GM12891 (cell line): ENCODE data around the gene BAHD1.
A peak's percentile ranks its signal among the peaks of the same experiment; 100 is the strongest.

Source experiments
- DNase-seq: peaks from one replicate; pipeline ENCODE4 v3.0.0; 2011; ENCODE audit warnings: low spot score; ENCODE audit not compliant: insufficient read length
- FAIRE-seq: peaks from 2 replicates; lab custom pipeline; 2011; peaks lifted over from hg19 to GRCh38; lab: Jason Lieb, UNC
- PAX5 ChIP-seq: IDR thresholded peaks from 2 replicates; pipeline ENCODE4 v1.6.1; 2011; ENCODE audit warnings: low read length, moderate library complexity, mild to moderate bottlenecking; ENCODE audit not compliant: insufficient read depth, severe bottlenecking
- POLR2A ChIP-seq: IDR thresholded peaks from 2 replicates; pipeline ENCODE4 v1.6.1; 2011; ENCODE audit warnings: low read depth, low read length, control low read depth
- POLR2AphosphoS5 ChIP-seq: IDR thresholded peaks from 2 replicates; pipeline ENCODE4 v1.6.1; 2011; ENCODE audit warnings: low read depth, low read length, control low read depth
- POU2F2 ChIP-seq: IDR thresholded peaks from 2 replicates; pipeline ENCODE4 v1.6.1; 2011; ENCODE audit warnings: low read depth, mild to moderate bottlenecking, control low read depth, low read length, moderate library complexity
- SPI1 ChIP-seq: IDR thresholded peaks from 2 replicates; pipeline ENCODE4 v1.6.1; 2011; ENCODE audit warnings: low read depth, low read length, control low read depth
- TAF1 ChIP-seq: IDR thresholded peaks from 2 replicates; pipeline ENCODE4 v1.6.1; 2011; ENCODE audit warnings: low read depth, low read length, control low read depth

The BAHD1 gene

GRCh38 chr15:40409366-40409765 is 31.4 kb upstream of the BAHD1 start:
- TF ChIP-seq SPI1 (no peak), POU2F2 (no peak), TAF1 (no peak), POLR2AphosphoS5 (no peak), PAX5 (no peak), POLR2A (no peak)
- no peak for FAIRE-seq
- DNase-seq, result no peak

GRCh38 chr15:40410476-40410875 is 30.3 kb upstream of the BAHD1 start:
- no peak for TF ChIP-seq POLR2A
- FAIRE-seq, result no peak
- DNase-seq, result no peak

GRCh38 chr15:40412095-40412759 is 28.5 kb upstream of the BAHD1 start:
- TF ChIP-seq POU2F2 (no peak), POLR2A (no peak), TAF1 (no peak), PAX5 (no peak), POLR2AphosphoS5 (no peak), SPI1 (no peak)
- DNase-seq (no peak), FAIRE-seq (no peak)

- FAIRE-seq, result no peak
Observed at GRCh38 chr15:40413036-40413435, 27.7 kb upstream of the BAHD1 start.

GRCh38 chr15:40414816-40415215 is 25.9 kb upstream of the BAHD1 start:
- TF ChIP-seq TAF1 (no peak), POU2F2 (no peak), POLR2AphosphoS5 (no peak), SPI1 (no peak), PAX5 (no peak), POLR2A (no peak)
- no peak for FAIRE-seq
- DNase-seq, result no peak

More at GRCh38 chr15:40413036-40413435, 27.7 kb upstream of the BAHD1 start:
- no peak for DNase-seq
- TF ChIP-seq POLR2AphosphoS5 (no peak), PAX5 (no peak), POLR2A (no peak), POU2F2 (no peak), TAF1 (no peak), SPI1 (no peak)

- DNase-seq, result no peak
- TF ChIP-seq SPI1, result no peak
- TF ChIP-seq POLR2A, result no peak
- TF ChIP-seq POU2F2, result no peak
- no peak for TF ChIP-seq POLR2AphosphoS5
- no peak for TF ChIP-seq PAX5
- TF ChIP-seq TAF1, result no peak
Observed at GRCh38 chr15:40415226-40415625, 25.5 kb upstream of the BAHD1 start.

GRCh38 chr15:40416056-40416455 is 24.7 kb upstream of the BAHD1 start:
- FAIRE-seq (no peak), DNase-seq (no peak)
- no peak for TF ChIP-seq SPI1
- 0 out of 2 replicates have a peak, but pooled peaks have one; percentile 4 for TF ChIP-seq POLR2A

More at GRCh38 chr15:40415226-40415625, 25.5 kb upstream of the BAHD1 start:
- FAIRE-seq, result no peak

GRCh38 chr15:40418126-40418525 is 22.6 kb upstream of the BAHD1 start:
- TF ChIP-seq POU2F2 (no peak), TAF1 (no peak)
- FAIRE-seq, result no peak
- DNase-seq, result no peak

- FAIRE-seq (no peak), DNase-seq (no peak)
- TF ChIP-seq POU2F2 (no peak), TAF1 (no peak), POLR2AphosphoS5 (no peak)
Observed at GRCh38 chr15:40420071-40420713, 20.6 kb upstream of the BAHD1 start.

- TF ChIP-seq POLR2AphosphoS5 (no peak), POU2F2 (no peak), PAX5 (no peak), SPI1 (no peak), TAF1 (no peak), POLR2A (no peak)
- no peak for FAIRE-seq
- no peak for DNase-seq
Observed at GRCh38 chr15:40420793-40421192, 20.0 kb upstream of the BAHD1 start.
